Adrenal gland (tissue), 12 donors: ENCODE measurements around the gene FSTL1. TPM values are rescaled to one million over a fixed set of nuclear protein-coding genes. Genes with fewer than 3 reads are reported as not detected.

Experiments
- DNase-seq, 7 donors: peaks; one replicate each; pipeline ENCODE4 v3.0.0-alpha.2; 2019 to 2020
- H3K27ac ChIP-seq, 5 donors: fragments of 200-600 bp; sonication (generic) in 4 of 5; 1 replicate in 3 of 5; 2 replicates in 2 of 5; pipeline versions ENCODE4 v1.5.1 to v1.8.0; 2016 to 2020; ENCODE audit warnings: mild to moderate bottlenecking in 1 of 5
- H3K27me3 ChIP-seq: fragments of 200-600 bp; 2 replicates; pipeline ENCODE4 v1.8.0; 2021
- H3K36me3 ChIP-seq, 2 donors: fragments of 200-600 bp; replicated peaks in 1 of 2; 1 replicate in 1 of 2; 2 replicates in 1 of 2; pipeline versions ENCODE4 v1.5.1 to v1.8.0; 2018 to 2022
- H3K4me1 ChIP-seq, 2 donors: fragments of 200-600 bp; replicated peaks in 1 of 2; 1 replicate in 1 of 2; 2 replicates in 1 of 2; pipeline versions ENCODE4 v1.5.1 to v1.8.0; 2018 to 2021
- H3K4me3 ChIP-seq, 4 donors: fragments of 200-600 bp; sonication (generic) in 3 of 4; one replicate each; pipeline ENCODE4 v1.5.1; 2016 to 2018
- H3K9me3 ChIP-seq, 3 donors: fragments of 200-600 bp; sonication (generic) in 1 of 3; replicated peaks in 1 of 3; 1 replicate in 2 of 3; 2 replicates in 1 of 3; pipeline versions ENCODE4 v1.5.1 to v1.8.0; 2016 to 2021
- CTCF ChIP-seq, 6 experiments: fragments of 450-650 bp in 4 of 6; fragments of 200-600 bp in 2 of 6; sonication (generic) in 1 of 6; IDR thresholded peaks; 1 replicate in 5 of 6; 2 replicates in 1 of 6; pipeline versions ENCODE4 v1.5.1 to v1.8.0; 2016 to 2021; ENCODE audit warnings: antibody characterized with exemption in 6 of 6, mild to moderate bottlenecking in 2 of 6, moderate library complexity in 1 of 6
- POLR2A ChIP-seq, 2 donors: fragments of 450-650 bp; IDR thresholded peaks; one replicate each; pipeline ENCODE4 v1.6.1; 2017; ENCODE audit warnings: antibody characterized with exemption in 2 of 2, mild to moderate bottlenecking in 2 of 2, moderate library complexity in 1 of 2
- WGBS, 4 donors: extraction: QIAGEN DNeasy Blood & Tissue Kit in 2 of 4; methylation state at CpG; one replicate each; pipeline versions ENCODE4 v1.1.5 to v1.1.7; 2013 to 2017; 5-methylcytosine and 5-hydroxymethylcytosine counted together
- intact Hi-C, 2 donors: fragments of 100-400 bp; cut with DNase I; formaldehyde crosslinking; loops; one replicate each; pipeline versions ENCODE4 v1.14.1 to v1.15.0; 2022 to 2023
- polyA plus RNA-seq, 3 donors: library from polyadenylated mRNA; stranded (reverse); fragments of 200-250 nt in 2 of 3; fragments of 350-450 nt in 1 of 3; fragmentation: Illumina TruSeq in 1 of 3; extraction: RNeasy Lipid Tissue Mini Kit (QIAGEN cat#74804) in 1 of 3; gene quantifications; one replicate each; pipeline ENCODE4 v1.2.3, GENCODE V29; 2013 to 2014
- total RNA-seq, 9 donors: library from RNA; depleted of rRNA in 4 of 9; stranded (reverse); fragments of >200 nt in 4 of 9; fragments of 120-200 nt in 1 of 9; fragmentation: NEBNext Ultra II Directional in 1 of 9; extraction: Animal tissue kit (Norgen Biotek cat#: 25700) in 1 of 9; gene quantifications; one replicate each; pipeline versions ENCODE4 v1.1.0 to v1.2.4, GENCODE V29; 2013 to 2023
- donor health status: healthy with polysubstance abuse.
- donor health status: Bipolar disorder and iron deficiency.
- donor health status: DM: yes; HTN: yes; CAD: no.
- donor health status: DM: no; HTN: no; CAD: no.
- donor health status: DM: no; HTN: no; CAD: no.
- donor health status: DM: yes; HTN: yes; CAD: no.

Gene FSTL1
- total and polyA plus RNA-seq, 12 donors, result 45.6 to 625 (median 306) TPM

- TF ChIP-seq POLR2A (IDR thresholded peaks at IDR 0.05) (no peak), CTCF (IDR thresholded peaks at IDR 0.05) (no peak)
- H3K4me3 ChIP-seq, result no peak overlapping the region
- peaks cover 0 to 28% of the 10 kb centered on the region in 2 donors for H3K4me1 ChIP-seq
- WGBS, 4 donors, result 66 to 71% (median 67%) methylated on average over 3 of the region's 3 CpGs
- intact Hi-C loops, result no loop called here
- no peak for DNase-seq
- H3K27me3 ChIP-seq, result no peaks in the 10 kb centered on the region
- no peaks in the 10 kb centered on the region for H3K36me3 ChIP-seq
- peak overlapping the region in 2 of 5 donors; percentile 10 to 35 for H3K27ac ChIP-seq
- H3K9me3 ChIP-seq, result no peaks in the 10 kb centered on the region
These were observed 46.5 kb upstream of the FSTL1 start for GRCh38 chr3:120497336-120497735.

GRCh38 chr3:120496278-120497002, 45.6 kb upstream of the FSTL1 start:
- no peaks in the 10 kb centered on the region for H3K27me3 ChIP-seq
- H3K4me3 ChIP-seq, result no peak overlapping the region
- WGBS, 4 donors, result 73 to 82% (median 75%) methylated on average over 3 of the region's 3 CpGs
- peaks cover 0 to 28% of the 10 kb centered on the region in 2 donors for H3K4me1 ChIP-seq
- TF ChIP-seq POLR2A (IDR thresholded peaks at IDR 0.05) (no peak), CTCF (IDR thresholded peaks at IDR 0.05) (no peak)
- intact Hi-C loops, result no loop called here
- no peaks in the 10 kb centered on the region for H3K9me3 ChIP-seq
- peak in 1 of 7 donors; percentile 35 for DNase-seq
- peak overlapping the region in 1 of 5 donors; percentile 35 for H3K27ac ChIP-seq
- no peaks in the 10 kb centered on the region for H3K36me3 ChIP-seq

DNA sequence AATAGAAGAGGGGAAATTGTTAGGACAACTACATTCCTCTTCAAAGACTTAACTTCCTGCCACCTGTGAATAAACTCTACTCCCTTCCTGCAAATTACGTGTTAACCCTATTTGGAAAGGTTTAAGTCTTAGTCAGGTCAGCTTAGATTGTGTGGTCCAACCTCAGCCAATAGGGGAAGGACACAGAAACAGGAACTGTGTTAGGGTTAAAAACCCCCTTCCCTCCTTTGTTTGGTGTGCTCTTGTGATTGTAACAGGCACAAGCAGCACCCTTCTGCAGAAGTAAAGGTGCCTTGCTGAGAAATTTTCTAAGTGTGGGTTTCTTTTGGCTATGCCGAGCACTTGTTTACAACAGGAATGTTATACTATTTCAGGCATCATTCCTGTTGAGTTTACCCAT, 45.0 kb upstream of the FSTL1 start:
- intact Hi-C loops, result no loop called here
- Histone ChIP-seq H3K27ac (no peak overlapping the region), H3K4me1 (peaks cover 0 to 28% of the 10 kb centered on the region in 2 donors), H3K27me3 (no peaks in the 10 kb centered on the region), H3K36me3 (no peaks in the 10 kb centered on the region), H3K9me3 (no peaks in the 10 kb centered on the region), H3K4me3 (no peak overlapping the region)
- no peak for TF ChIP-seq CTCF (IDR thresholded peaks at IDR 0.05)
- no peak for TF ChIP-seq POLR2A (IDR thresholded peaks at IDR 0.05)
- WGBS, 4 donors, result 87 to 92% (median 89%) methylated on average over 2 of the region's 2 CpGs
- DNase-seq, result no peak

GRCh38 chr3:120492103-120492502, 41.3 kb upstream of the FSTL1 start:
- Histone ChIP-seq H3K4me3 (no peak overlapping the region), H3K4me1 (peaks cover 0 to 4% of the 10 kb centered on the region in 2 donors), H3K9me3 (no peaks in the 10 kb centered on the region), H3K27ac (no peak overlapping the region), H3K36me3 (no peaks in the 10 kb centered on the region), H3K27me3 (no peaks in the 10 kb centered on the region)
- no peak for DNase-seq
- intact Hi-C loops, result no loop called here
- TF ChIP-seq POLR2A (IDR thresholded peaks at IDR 0.05) (no peak), CTCF (IDR thresholded peaks at IDR 0.05) (no peak)
- WGBS, 4 donors, result 80 to 91% (median 88%) methylated on average over 5 of the region's 5 CpGs
